Measurements from ENCODE around the gene ANO6.
"Not testable (repeated sequence)": the region's sequence is repeated elsewhere in the genome, so short reads cannot be mapped to it uniquely, and the experiment has no call there.

ANO6 gene

GRCh38 chr12:45354399-45354798 is 138.5 kb downstream of the ANO6 start:
- DNase-seq: no peak

DNA sequence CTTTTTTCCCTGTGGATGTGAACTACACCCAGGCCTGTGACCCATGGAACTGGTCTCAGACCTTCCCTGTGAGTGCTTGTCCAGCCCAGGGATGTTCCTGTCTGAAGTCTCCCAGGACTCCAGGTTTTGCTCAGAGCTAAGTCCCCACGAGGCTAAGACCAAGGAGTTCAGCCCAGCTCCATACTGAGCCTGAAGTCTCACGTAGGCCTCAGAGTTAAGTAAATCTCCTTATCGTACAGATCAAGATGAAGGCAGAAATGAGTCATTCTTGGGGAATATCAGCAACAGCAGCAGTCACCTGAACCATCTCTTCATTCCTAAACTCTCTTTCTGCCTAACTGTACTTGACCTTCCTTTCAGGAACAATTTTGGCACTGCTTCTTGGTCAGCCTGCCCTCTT is 139.8 kb downstream of the ANO6 start:
- DNase-seq: no peak

DNA sequence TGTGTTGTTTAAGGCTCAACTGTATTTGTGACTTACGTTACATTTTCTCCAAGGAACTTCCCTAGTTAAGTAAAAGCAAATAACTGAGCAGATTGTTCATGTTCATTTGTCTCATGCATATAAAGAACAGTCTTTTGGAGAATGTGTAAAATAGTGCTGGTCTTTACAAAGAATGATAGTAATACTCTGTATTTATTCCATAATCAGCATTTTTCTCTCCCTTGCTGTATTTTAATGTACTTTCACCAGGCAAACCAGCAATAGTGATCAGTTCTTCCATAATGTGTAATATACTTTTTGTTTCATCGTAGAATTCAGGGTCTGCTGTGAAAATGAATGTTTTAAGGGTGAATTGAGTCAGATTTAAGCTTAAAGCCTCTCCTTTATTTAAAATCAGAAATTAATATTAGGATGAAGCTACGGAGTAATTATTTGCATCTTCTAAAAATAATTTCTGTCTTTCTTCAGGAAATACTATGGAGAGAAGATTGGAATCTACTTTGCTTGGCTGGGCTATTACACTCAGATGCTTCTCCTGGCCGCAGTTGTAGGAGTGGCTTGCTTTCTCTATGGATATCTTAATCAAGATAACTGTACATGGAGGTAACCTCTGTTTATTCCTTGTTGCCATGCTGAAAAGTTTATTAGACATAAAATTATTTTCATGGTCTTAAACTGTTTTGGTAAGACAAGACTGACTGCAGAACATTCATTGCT is 141.1 kb downstream of the ANO6 start:
- no peak for DNase-seq

- no peak for DNase-seq
Observed at GRCh38 chr12:45357539-45358417, 141.9 kb downstream of the ANO6 start.

DNA sequence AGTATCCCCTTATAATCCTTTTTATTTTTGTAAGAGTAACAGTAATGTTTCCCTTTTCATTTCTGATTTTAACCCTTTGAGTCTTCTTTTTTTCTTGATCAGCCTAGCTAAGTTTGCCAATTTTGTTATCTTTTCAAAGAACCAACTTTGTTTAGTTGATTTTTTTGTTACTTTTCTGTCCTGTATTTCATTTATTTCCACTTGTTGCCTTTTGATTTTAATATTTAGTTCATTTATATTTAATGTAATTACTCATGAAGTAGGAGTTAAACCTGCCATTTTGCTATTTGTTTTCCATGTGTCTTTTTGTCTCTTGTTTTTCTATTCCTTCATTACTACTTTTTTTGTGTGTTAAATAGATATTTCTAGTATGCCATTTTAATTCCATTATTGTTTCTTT is 146.4 kb downstream of the ANO6 start:
- no peak for DNase-seq

DNA sequence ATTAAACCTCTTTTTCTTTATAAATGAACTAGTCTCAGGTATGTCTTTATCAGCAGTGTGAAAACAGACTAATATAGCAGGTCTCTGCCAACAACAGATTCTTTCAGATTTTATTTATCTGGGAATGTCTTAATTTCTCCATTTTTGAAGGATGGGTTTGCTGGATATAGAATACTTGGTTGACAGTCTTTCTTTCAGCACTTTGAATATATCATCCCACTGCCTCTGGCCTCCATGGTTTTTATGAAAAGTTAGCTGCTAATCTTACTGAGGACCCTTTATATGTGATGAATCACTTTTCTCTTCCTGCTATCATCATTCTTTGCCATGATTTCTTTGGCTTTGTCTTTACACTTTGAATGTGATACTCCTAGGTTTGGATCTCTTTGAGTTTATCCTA is 148.0 kb downstream of the ANO6 start:
- DNase-seq: no peak

DNA sequence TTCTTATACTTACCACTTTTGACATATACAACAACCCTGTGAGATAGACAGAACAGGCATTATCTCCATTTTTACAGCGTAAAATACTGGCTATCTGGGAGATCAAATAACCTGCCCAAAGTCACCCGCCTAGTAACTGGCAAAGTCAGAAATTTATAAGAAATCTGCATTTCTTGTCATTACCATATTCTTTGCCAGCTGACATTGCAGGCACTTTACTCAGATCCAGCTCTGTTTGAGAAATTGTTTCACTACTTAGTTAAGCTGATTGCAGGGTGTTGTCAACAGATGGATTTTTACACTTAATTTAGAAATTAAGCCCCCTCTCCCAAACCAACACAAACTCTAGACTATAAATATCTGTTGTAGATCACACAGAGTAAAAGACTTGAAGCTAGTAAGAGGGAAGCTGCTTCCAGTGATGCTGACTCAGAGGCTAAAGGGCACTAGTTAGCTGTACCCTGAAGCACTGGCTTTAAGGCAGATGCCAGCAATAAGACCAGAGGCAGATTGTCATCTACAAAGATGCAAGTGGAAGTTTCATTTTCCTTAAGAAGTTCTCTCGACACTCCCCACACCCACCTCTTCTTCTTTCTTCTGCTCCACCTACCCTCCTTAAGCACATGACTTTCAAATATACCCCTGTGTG is 153.1 kb downstream of the ANO6 start:
- no peak for DNase-seq

- no peak for DNase-seq
Observed at GRCh38 chr12:45377815-45378214, 161.9 kb downstream of the ANO6 start.

DNA sequence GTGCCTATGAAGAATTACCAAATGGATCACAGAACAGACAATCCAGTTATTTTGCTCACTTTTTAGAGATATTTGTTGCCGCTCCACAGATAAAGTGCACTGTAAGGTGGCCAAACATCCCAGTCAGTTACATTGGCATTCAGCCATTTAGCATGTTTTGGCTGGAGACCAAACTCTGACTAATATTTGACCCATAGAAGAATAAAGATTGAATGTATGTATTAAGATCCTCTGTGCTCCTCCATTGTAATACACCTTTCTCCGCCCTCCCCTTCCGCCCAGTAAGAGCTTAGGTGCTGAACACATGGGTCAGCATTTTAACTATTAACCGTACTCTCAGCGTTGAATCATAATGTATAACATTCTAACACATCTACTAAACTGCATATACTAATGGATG is 163.4 kb downstream of the ANO6 start:
- DNase-seq: no peak

DNA sequence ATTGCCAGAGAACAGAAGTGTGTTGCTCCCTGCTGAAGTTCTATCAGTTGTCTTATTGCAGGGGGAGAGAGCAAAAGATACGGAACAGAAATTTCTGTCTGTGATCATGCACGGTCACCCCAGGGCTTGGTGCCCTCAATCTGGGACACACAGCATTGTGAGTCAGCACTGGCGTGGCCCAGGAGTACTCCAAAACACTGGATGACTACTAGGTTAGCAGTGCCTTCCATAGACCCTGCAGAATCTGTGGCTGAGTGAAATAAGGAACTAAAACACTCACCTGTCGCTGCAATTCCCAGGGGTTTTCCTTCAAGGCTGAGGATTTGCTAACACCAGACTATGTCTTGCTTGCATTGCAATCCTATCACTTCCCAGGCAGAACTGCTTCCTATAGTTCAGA is 165.5 kb downstream of the ANO6 start:
- DNase-seq: no peak

DNA sequence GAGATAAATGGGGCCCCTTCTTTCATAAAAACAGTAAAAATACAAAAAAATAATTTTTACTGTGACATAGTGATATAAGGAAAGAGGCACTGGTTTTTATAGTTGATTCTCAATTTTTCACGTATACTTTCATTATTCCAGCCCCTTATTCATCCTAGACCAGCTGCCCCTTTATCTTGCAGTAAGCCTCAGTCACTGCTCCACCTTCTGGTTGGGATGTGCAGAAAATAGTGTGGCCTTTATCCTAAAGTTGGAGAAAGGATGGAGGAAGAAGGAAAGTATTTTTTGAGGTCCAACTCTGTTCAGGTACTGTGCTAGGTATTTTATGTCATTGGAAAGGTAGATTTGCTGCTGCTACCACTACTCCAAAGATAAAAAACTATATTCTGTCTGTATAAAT is 172.7 kb downstream of the ANO6 start:
- no peak for DNase-seq

- no peak for DNase-seq
Observed at GRCh38 chr12:45389426-45389825, 173.5 kb downstream of the ANO6 start.

DNA sequence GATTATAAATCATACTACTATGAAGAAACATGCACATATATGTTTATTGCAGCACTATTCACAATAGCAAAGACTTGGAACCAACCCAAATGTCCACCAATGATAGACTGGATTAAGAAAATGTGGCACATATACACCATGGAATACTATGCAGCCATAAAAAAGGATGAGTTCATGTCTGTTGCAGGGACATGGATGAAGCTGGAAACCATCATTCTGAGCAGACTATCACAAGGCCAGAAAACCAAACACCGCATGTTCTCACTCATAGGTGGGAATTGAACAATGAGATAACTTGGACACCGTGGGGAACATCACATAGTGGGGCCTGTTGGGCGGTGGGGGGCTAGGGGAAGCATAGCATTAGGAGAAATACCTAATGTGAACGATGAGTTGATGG is 181.6 kb downstream of the ANO6 start:
- not testable (repeated sequence) for DNase-seq

DNA sequence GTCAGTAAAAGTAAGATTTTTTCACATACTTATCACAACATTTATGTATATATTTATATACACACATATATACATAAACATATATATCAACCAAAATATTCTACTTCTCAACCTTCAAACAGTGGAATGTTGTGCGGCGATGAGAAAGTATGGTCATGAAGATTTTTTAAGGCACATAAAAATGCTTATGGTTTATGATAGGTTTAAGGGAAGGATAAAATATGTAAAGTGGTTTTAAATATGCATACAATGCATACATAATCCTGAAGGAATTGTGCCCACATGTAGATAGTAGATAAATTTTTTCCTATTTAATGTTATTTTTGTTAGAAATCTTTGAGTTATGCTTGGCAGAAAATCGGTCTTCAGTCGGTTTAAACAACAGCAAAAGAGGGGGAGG is 182.7 kb downstream of the ANO6 start:
- no peak for DNase-seq

GRCh38 chr12:45400991-45401390 is 185.1 kb downstream of the ANO6 start:
- DNase-seq: no peak

DNA sequence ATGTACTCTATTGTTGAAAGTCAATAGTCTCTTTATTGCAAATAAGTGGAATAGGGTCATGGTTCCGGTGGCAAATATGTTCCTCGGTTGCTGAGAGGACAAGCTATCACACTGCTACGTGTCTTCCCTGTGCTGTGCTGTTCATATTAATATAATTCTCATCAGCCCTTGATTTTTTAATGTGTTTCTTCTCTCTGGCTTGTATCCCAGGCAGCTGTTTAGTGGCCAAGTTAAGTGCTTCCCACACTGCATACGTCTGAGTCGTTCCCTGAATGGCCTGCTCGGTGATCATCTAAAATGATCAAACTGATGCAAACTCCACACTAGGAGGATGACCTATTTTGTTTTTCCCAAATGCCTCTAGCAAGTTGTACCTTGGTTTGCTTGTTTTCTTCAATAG is 186.4 kb downstream of the ANO6 start:
- DNase-seq: no peak

DNA sequence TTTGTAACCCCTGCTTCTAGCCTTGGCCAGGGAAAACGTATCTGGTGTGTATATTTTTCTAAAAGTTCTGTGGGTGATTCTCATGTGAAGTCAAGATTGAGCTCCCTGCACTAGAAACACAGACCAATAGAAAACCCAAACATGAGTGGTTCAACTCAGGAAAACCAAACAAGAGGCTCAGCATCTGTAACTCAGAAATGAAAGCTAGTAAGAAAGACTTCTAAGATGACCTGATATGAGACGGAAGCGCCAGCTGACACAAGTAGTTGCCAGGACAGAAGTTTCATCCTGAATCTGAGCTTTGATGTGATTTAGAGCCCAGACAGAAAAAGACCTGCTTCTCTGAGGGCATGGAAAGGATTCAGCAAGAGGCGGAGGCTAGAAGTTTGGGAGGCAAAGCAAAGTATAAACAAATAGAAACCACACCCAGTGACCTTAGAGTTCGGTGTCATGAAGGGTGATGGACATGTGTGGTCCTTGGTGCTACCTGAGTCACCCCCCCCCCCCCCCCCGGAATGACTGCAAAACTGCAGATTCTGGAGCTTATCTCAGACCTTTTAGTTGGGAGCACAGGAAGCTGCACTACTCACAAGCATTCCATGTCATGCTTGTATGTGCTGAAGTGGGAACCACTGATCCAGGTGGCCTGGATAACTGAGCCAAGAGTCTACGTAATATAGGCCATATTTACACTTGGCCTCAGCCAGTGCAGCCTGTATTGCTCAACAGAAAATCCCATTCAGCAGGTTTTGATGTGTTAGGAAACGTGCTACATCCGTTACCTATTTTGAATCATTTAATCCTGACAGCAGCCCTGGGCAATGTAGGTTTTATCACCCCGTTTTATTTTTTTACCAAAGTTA is 191.3 kb downstream of the ANO6 start:
- DNase-seq: no peak

GRCh38 chr12:45407981-45408728 is 192.3 kb downstream of the ANO6 start:
- no peak for DNase-seq

- no peak for DNase-seq
Observed at GRCh38 chr12:45408729-45409114, 192.8 kb downstream of the ANO6 start.

GRCh38 chr12:45409966-45410365 is 194.1 kb downstream of the ANO6 start:
- no peak for DNase-seq

DNA sequence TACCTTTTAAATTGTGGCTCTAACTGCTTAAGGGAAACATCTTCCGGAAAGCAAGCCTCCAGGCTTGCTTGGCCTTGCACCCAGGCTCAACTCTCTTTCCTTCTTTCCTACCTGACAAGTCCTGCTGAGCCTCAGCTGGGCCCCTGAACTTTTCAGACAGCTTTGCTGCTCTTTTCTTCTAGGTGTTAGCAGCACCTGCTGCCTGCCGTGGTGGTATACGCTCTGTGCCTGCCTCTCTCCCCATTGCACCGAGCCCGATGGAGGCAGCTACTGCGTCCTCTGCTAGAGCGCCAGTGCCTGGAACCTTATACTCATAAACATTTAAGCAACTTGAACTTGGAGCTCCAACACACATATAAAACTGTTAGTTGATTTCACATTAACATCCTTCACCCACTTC is 195.7 kb downstream of the ANO6 start:
- no peak for DNase-seq

DNA sequence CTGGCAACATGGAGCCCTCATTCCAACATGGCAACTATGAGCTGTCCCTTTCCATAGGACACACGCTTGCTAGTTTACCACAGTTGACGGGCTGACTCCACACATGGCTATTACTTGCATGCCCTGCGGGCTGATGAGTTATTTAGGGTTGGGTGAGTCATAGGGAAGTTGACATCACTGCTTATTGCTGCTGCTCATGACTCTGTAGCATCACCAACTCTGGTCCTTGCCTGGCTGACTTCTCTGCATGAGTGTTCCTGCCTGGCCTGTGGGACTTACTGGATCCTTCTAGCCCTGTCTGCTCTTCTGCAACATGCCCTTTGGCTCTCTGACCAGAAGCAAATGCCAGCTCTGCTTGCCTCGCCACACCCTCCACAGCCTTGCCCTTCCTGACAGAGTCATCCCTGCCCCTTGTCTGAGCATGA is 199.5 kb downstream of the ANO6 start:
- DNase-seq: no peak

Data from SHP77 treated with DMSO at 0.1 percent for 48 hours (cell line).